ENCODE results near the gene UBE2J1.

Gene UBE2J1

GRCh38 chr6:89286516-89286915, 66.0 kb downstream of the UBE2J1 start:
- DNase-seq = no peak

GRCh38 chr6:89284963-89285735, 67.4 kb downstream of the UBE2J1 start:
- no peak for DNase-seq

GRCh38 chr6:89284081-89284480, 68.4 kb downstream of the UBE2J1 start:
- no peak for DNase-seq

GRCh38 chr6:89282749-89283148, 69.8 kb downstream of the UBE2J1 start:
- no peak for DNase-seq

- no peak for DNase-seq
Observed at GRCh38 chr6:89281779-89282246, 70.7 kb downstream of the UBE2J1 start.

- no peak for DNase-seq
Observed at GRCh38 chr6:89278956-89279355, 73.6 kb downstream of the UBE2J1 start.

All from NCI-H2029 (cell line).